Panc1 (cell line): ENCODE data around the gene LY6G6C. TPM values are rescaled to one million over a fixed set of nuclear protein-coding genes. Genes with fewer than 3 reads are reported as not detected.

Experiments used
- ATAC-seq: fragments of 200-7000 bp; cut with Tn5 transposase; 2 replicates; pipeline ENCODE4 v1.9.1; 2020; ENCODE audit warnings: mild to moderate bottlenecking, moderate library complexity
- Bru-seq: library from RNA; stranded (reverse); fragments of 400-500 nt; gene quantifications from one replicate; lab custom pipeline; 2021; lab: Mats Ljungman, UMichigan
- BruChase-seq, 2 experiments: library from RNA; stranded (reverse); fragments of 400-500 nt; gene quantifications; one replicate each; lab custom pipeline; 2021; lab: Mats Ljungman, UMichigan
- BruUV-seq: library from RNA; stranded (reverse); fragments of 400-500 nt; replicated peaks from 2 replicates; lab custom pipeline; 2021; lab: Mats Ljungman, UMichigan
- CTCF ChIA-PET: fragments of 300-600 bp; sonication (Branson Sonifier 250); formaldehyde crosslinking; loops from one replicate; lab custom pipeline; 2022; ENCODE audit warnings: antibody characterized with exemption; lab: Charles Lee
- POLR2A ChIA-PET: fragments of 300-600 bp; sonication (Branson Sonifier 250); formaldehyde crosslinking; loops from one replicate; lab custom pipeline; 2022; ENCODE audit warnings: antibody characterized with exemption; lab: Charles Lee
- DNase-seq: peaks from one replicate; pipeline ENCODE4 v3.0.0-alpha.2; 2010; ENCODE audit warnings: low read depth, low spot score
- H3K27ac ChIP-seq: 2 replicates; pipeline ENCODE4 v1.5.1; 2011; ENCODE audit warnings: mild to moderate bottlenecking, low read length, inconsistent platforms
- H3K27me3 ChIP-seq: fragments of 200-500 bp; sonication (Bioruptor generic); 2 replicates; pipeline ENCODE4 v1.6.0; 2014; ENCODE audit warnings: low read length, inconsistent platforms; ENCODE audit not compliant: control insufficient read depth, insufficient read depth
- H3K36me3 ChIP-seq: fragments of 200-500 bp; sonication (Bioruptor generic); 2 replicates; pipeline ENCODE4 v1.5.1; 2014; ENCODE audit warnings: inconsistent platforms, mild to moderate bottlenecking, low read length, moderate library complexity; ENCODE audit not compliant: control insufficient read depth, insufficient read depth
- H3K4me1 ChIP-seq: 2 replicates; pipeline ENCODE4 v1.5.1; 2011; ENCODE audit warnings: inconsistent platforms, mild to moderate bottlenecking, low read length, moderate library complexity; ENCODE audit not compliant: control insufficient read depth, insufficient read depth
- H3K4me3 ChIP-seq, 2 experiments: 2 replicates each; pipeline ENCODE4 v1.5.1; 2011 to 2012; ENCODE audit warnings: low read depth in 2 of 2, low read length in 2 of 2, mild to moderate bottlenecking in 2 of 2, inconsistent platforms in 1 of 2, moderate library complexity in 1 of 2
- H3K9me3 ChIP-seq: fragments of 200-500 bp; sonication (Bioruptor generic); 2 replicates; pipeline ENCODE4 v1.5.1; 2014; ENCODE audit warnings: low read depth, mild to moderate bottlenecking, inconsistent platforms, low read length, moderate library complexity; ENCODE audit not compliant: control insufficient read depth, insufficient read depth
- CTCF ChIP-seq: fragments of 450-650 bp; IDR thresholded peaks from 2 replicates; pipeline ENCODE4 v1.5.1; 2017; ENCODE audit warnings: mild to moderate bottlenecking
- POLR2AphosphoS5 ChIP-seq: IDR thresholded peaks from 2 replicates; pipeline ENCODE4 v1.6.1; 2012; ENCODE audit warnings: mild to moderate bottlenecking, low read depth, low read length, moderate library complexity
- SIN3A ChIP-seq: IDR thresholded peaks from 2 replicates; pipeline ENCODE4 v1.6.1; 2012; ENCODE audit warnings: low read depth, mild to moderate bottlenecking, low read length, moderate library complexity, borderline replicate concordance; ENCODE audit not compliant: insufficient read depth
- TCF7L2 ChIP-seq: IDR thresholded peaks from 2 replicates; pipeline ENCODE4 v1.6.1; 2011; ENCODE audit warnings: mild to moderate bottlenecking, low read depth, low read length, inconsistent platforms
- in situ Hi-C: cut with HindIII; loops from 2 replicates; pipeline ENCODE4 v1.10.0; 2016; ENCODE audit warnings: low sequenced_read_pairs, low pct_unique_long_range_greater_than_20kb
- intact Hi-C: fragments of 100-400 bp; cut with micrococcal nuclease; formaldehyde crosslinking; loops from one replicate; pipeline ENCODE4 v1.10.0; 2022; ENCODE audit not compliant: unreplicated experiment
- long read RNA-seq: library from polyadenylated mRNA; unstranded; transcript quantifications from one replicate; pipeline ENCODE4 v2.0.0, GENCODE V29; 2021; ENCODE audit not compliant: unreplicated experiment
- polyA plus RNA-seq: library from polyadenylated mRNA; unstranded; fragments of >200 nt; gene quantifications from one replicate; pipeline ENCODE4 v1.2.1, GENCODE V29; 2012; ENCODE audit warnings: missing spikeins; ENCODE audit not compliant: insufficient read length
- total RNA-seq: library from RNA; stranded (reverse); gene quantifications from one replicate; pipeline ENCODE4 v1.2.1, GENCODE V29; 2021; ENCODE audit not compliant: unreplicated experiment
- TF ChIP-seq, protein P1 (sequence below), 2 experiments: IDR thresholded peaks; 2 replicates each; pipeline ENCODE4 v1.6.1; 2011 to 2012; ENCODE audit warnings: low read depth in 2 of 2, control low read depth in 1 of 2, low read length in 1 of 2, mild to moderate bottlenecking in 1 of 2, moderate library complexity in 1 of 2; ENCODE audit not compliant: insufficient read depth in 1 of 2

LY6G6C gene
- total RNA-seq = 0.23 TPM
- not detected for polyA plus RNA-seq
- Bru-seq, nascent RNA = percentile 25 among the genes with signal in this experiment
- BruChase-seq, experiment 1, labeled RNA remaining after a 2-hour chase = percentile 33 among the genes with signal in this experiment
- BruChase-seq, experiment 2, labeled RNA remaining after a 6-hour chase = percentile 35 among the genes with signal in this experiment
- long read RNA-seq = 0 reads

DNA sequence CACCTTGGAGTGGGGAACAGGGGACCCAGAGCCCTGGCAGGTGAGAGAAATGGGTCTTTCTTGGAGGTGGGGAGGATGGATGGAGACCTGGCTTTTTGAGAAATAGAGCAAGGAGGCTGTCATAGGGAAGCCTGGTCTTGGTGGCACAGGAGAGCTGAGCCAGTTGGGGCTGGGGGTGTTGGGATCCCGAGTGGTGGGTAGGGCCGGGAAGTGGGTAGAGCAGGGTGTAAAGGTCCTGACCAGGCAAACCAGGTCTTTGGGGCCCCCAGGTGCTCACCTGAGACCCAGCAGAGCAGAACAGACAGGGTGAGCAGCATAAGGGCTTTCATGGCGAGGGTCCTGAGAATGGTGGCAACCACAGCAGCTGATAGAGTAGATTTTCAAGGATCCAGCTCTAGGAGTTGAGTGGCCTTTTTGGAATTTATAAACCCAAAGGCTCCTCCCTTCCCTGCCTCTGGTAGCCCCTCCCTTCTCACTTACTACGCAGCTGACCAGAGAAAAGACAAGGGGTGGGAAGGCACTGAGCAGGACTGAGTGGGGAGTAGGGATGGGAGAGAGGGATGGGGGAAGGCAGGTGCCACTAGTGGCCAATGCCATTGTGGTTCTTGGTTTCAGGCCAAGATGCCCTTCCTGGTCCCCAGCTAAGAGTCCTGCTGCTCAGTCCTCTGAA is at the start of gene LY6G6C:
Gene LY6G6C, minus strand, starts transcription at position 396 of the 670 bp plus-strand sequence. Its CDS starts 67 bp downstream, at position 329.
- intact Hi-C loops = no loop called here
- Histone ChIP-seq H3K4me1 (no peaks in the 10 kb centered on the region), H3K9me3 (no peaks in the 10 kb centered on the region), H3K4me3 (no peak within 1 kb of the TSS), H3K27ac (no peak within 1 kb of the TSS), H3K27me3 (no peaks in the 10 kb centered on the region), H3K36me3 (no peaks in the 10 kb centered on the region; the same call in 1 of the 2 replicates)
- BruUV-seq = no TSS peak
- ATAC-seq = no peak
- POLR2A ChIA-PET = no interaction called here
- CTCF ChIA-PET = no interaction called here
- in situ Hi-C loops = no loop called here
- DNase-seq = no peak
- no peak for TF ChIP-seq TCF7L2
- no peak for TF ChIP-seq CTCF
- no peak for TF ChIP-seq POLR2AphosphoS5
- TF ChIP-seq, protein P1, sequence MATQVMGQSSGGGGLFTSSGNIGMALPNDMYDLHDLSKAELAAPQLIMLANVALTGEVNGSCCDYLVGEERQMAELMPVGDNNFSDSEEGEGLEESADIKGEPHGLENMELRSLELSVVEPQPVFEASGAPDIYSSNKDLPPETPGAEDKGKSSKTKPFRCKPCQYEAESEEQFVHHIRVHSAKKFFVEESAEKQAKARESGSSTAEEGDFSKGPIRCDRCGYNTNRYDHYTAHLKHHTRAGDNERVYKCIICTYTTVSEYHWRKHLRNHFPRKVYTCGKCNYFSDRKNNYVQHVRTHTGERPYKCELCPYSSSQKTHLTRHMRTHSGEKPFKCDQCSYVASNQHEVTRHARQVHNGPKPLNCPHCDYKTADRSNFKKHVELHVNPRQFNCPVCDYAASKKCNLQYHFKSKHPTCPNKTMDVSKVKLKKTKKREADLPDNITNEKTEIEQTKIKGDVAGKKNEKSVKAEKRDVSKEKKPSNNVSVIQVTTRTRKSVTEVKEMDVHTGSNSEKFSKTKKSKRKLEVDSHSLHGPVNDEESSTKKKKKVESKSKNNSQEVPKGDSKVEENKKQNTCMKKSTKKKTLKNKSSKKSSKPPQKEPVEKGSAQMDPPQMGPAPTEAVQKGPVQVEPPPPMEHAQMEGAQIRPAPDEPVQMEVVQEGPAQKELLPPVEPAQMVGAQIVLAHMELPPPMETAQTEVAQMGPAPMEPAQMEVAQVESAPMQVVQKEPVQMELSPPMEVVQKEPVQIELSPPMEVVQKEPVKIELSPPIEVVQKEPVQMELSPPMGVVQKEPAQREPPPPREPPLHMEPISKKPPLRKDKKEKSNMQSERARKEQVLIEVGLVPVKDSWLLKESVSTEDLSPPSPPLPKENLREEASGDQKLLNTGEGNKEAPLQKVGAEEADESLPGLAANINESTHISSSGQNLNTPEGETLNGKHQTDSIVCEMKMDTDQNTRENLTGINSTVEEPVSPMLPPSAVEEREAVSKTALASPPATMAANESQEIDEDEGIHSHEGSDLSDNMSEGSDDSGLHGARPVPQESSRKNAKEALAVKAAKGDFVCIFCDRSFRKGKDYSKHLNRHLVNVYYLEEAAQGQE (IDR thresholded peaks at IDR 0.05; ENCODE audit: insufficient read depth in 1 of 2, low read depth in 2 of 2, low read length in 1 of 2) = no peak
- TF ChIP-seq SIN3A = no peak

GRCh38 chr6:31770860-31771259 is 49.3 kb upstream of the LY6G6C start:
- H3K9me3 ChIP-seq = no peaks in the 10 kb centered on the region
- POLR2A ChIA-PET = no interaction called here
- intact Hi-C loops = loop anchor here (5.0 to 10.0 kb wide), 2 partner anchors 54 to 89 kb away; partner anchors contain the start of genes HSPA1B and LY6G5C

More at GRCh38 chr6:31770860-31771259, 49.3 kb upstream of the LY6G6C start:
- Histone ChIP-seq H3K27me3 (no peaks in the 10 kb centered on the region), H3K27ac (no peak overlapping the region), H3K4me1 (peaks cover 9% of the 10 kb centered on the region), H3K36me3 (no peaks in the 10 kb centered on the region), H3K4me3 (no peak overlapping the region)
- in situ Hi-C loops = no loop called here
- no peak for ATAC-seq
- TF ChIP-seq, protein P1 (IDR thresholded peaks at IDR 0.05; ENCODE audit: insufficient read depth in 1 of 2, low read depth in 2 of 2, low read length in 1 of 2) = no peak
- TF ChIP-seq TCF7L2 = no peak
- no peak for TF ChIP-seq POLR2AphosphoS5
- TF ChIP-seq CTCF = no peak
- TF ChIP-seq SIN3A = no peak
- CTCF ChIA-PET = no interaction called here
- no TSS peak for BruUV-seq
- no peak for DNase-seq
